H1 (cell line): Measurements from ENCODE around the gene ZNF761. TPM values are rescaled to one million over a fixed set of nuclear protein-coding genes. Genes with fewer than 3 reads are reported as not detected.

Experiments used
- CTCF ChIA-PET: fragments of 300-600 bp; sonication (Branson Sonifier 250); formaldehyde crosslinking; loops from one replicate; lab custom pipeline; 2021; ENCODE audit not compliant: partially characterized antibody; lab: Charles Lee
- POLR2A ChIA-PET: fragments of 300-600 bp; sonication (Branson Sonifier 250); formaldehyde crosslinking; loops from one replicate; lab custom pipeline; 2021; ENCODE audit warnings: inconsistent platforms; ENCODE audit not compliant: partially characterized antibody; lab: Charles Lee
- DNase-seq, 2 experiments: peaks; one replicate each; pipeline versions ENCODE4 v3.0.0 to v3.0.0-alpha.2; 2010 to 2022; ENCODE audit warnings: low spot score in 2 of 2, low read depth in 1 of 2, mixed read lengths in 1 of 2
- FAIRE-seq: peaks from 2 replicates; lab custom pipeline; 2011; peaks lifted over from hg19 to GRCh38; lab: Jason Lieb, UNC
- H2AFZ ChIP-seq: 2 replicates; pipeline ENCODE4 v1.8.1; 2012; ENCODE audit warnings: low read length, inconsistent platforms
- H2AK5ac ChIP-seq: 2 replicates; pipeline ENCODE4 v1.6.1; 2013; ENCODE audit warnings: low read depth, low read length
- H2BK120ac ChIP-seq: replicated peaks from 2 replicates; pipeline ENCODE3; 2013; ENCODE audit warnings: low read depth, low read length, inconsistent platforms
- H2BK12ac ChIP-seq: 2 replicates; pipeline ENCODE4 v1.6.1; 2013; ENCODE audit warnings: low read depth, low read length
- H2BK15ac ChIP-seq: 2 replicates; pipeline ENCODE4 v1.6.1; 2013; ENCODE audit warnings: low read length
- H2BK20ac ChIP-seq: 2 replicates; pipeline ENCODE4 v1.6.1; 2013; ENCODE audit warnings: low read length
- H2BK5ac ChIP-seq: 2 replicates; pipeline ENCODE4 v1.6.1; 2013; ENCODE audit warnings: low read depth, low read length
- H3K14ac ChIP-seq: 2 replicates; pipeline ENCODE4 v1.6.1; 2013; ENCODE audit warnings: inconsistent platforms; ENCODE audit not compliant: insufficient read length
- H3K18ac ChIP-seq: 2 replicates; pipeline ENCODE4 v1.6.1; 2013; ENCODE audit warnings: low read length; ENCODE audit errors: extremely low read depth
- H3K23ac ChIP-seq: 2 replicates; pipeline ENCODE4 v1.6.1; 2013; ENCODE audit warnings: inconsistent platforms; ENCODE audit not compliant: insufficient read length
- H3K23me2 ChIP-seq: 2 replicates; pipeline ENCODE4 v1.6.1; 2013; ENCODE audit warnings: low read depth, low read length
- H3K27ac ChIP-seq: 2 replicates; pipeline ENCODE4 v1.6.1; 2011; ENCODE audit warnings: low read depth, low read length, inconsistent platforms
- H3K27me3 ChIP-seq, 4 experiments: replicated peaks in 1 of 4; 1 replicate in 1 of 4; 2 replicates in 3 of 4; pipeline versions ENCODE4 v1.6.1 to v1.8.1; 2011 to 2013; ENCODE audit warnings: low read length in 3 of 4, mild to moderate bottlenecking in 3 of 4, inconsistent platforms in 2 of 4, mixed read lengths in 2 of 4, moderate library complexity in 1 of 4; ENCODE audit not compliant: control insufficient read depth in 3 of 4, insufficient read depth in 3 of 4; ENCODE audit errors: extremely low read depth in 1 of 4
- H3K36me3 ChIP-seq, 4 experiments: 2 replicates each; pipeline versions ENCODE4 v1.6.1 to v1.8.1; 2011 to 2013; ENCODE audit warnings: mild to moderate bottlenecking in 4 of 4, low read length in 3 of 4, moderate library complexity in 2 of 4, control low read depth in 1 of 4, inconsistent platforms in 1 of 4; ENCODE audit not compliant: insufficient read depth in 4 of 4, control insufficient read depth in 2 of 4
- H3K4ac ChIP-seq: replicated peaks from 2 replicates; pipeline ENCODE3; 2013; ENCODE audit warnings: low read length, low read depth, mixed read lengths, inconsistent platforms; ENCODE audit not compliant: insufficient read length
- H3K4me1 ChIP-seq, 4 experiments: replicated peaks in 1 of 4; 1 replicate in 1 of 4; 2 replicates in 3 of 4; pipeline versions ENCODE4 v1.6.1 to v1.8.1; 2011 to 2013; ENCODE audit warnings: low read length in 3 of 4, inconsistent platforms in 2 of 4, mixed read lengths in 1 of 4; ENCODE audit not compliant: insufficient read depth in 4 of 4, control insufficient read depth in 3 of 4
- H3K4me2 ChIP-seq, 2 experiments: 2 replicates each; pipeline versions ENCODE4 v1.6.1 to v1.8.1; 2011 to 2013; ENCODE audit warnings: low read depth in 2 of 2, low read length in 2 of 2, control low read depth in 1 of 2, inconsistent platforms in 1 of 2, mild to moderate bottlenecking in 1 of 2; ENCODE audit not compliant: insufficient read depth in 1 of 2
- H3K4me3 ChIP-seq, 4 experiments: fragments of 200-600, 300-600 bp in 1 of 4; sonication (generic), shearing (Covaris generic), sonication (Bioruptor Twin) in 1 of 4; 2 replicates each; pipeline versions ENCODE4 v1.5.1 to v1.8.1; 2011 to 2016; ENCODE audit warnings: low read length in 4 of 4, low read depth in 3 of 4, control low read depth in 2 of 4, inconsistent platforms in 2 of 4, mild to moderate bottlenecking in 2 of 4, mixed read lengths in 1 of 4, moderate library complexity in 1 of 4; ENCODE audit not compliant: insufficient read depth in 2 of 4; ENCODE audit errors: extremely low read depth in 1 of 4
- H3K56ac ChIP-seq: replicated peaks from 2 replicates; pipeline ENCODE3; 2013; ENCODE audit warnings: low read depth, mild to moderate bottlenecking, mixed read lengths, low read length, inconsistent platforms; ENCODE audit not compliant: insufficient read length
- H3K79me1 ChIP-seq: 2 replicates; pipeline ENCODE4 v1.6.1; 2013; ENCODE audit warnings: low read depth, low read length, control low read depth
- H3K79me2 ChIP-seq, 2 experiments: 2 replicates each; pipeline versions ENCODE4 v1.6.1 to v1.8.1; 2012 to 2013; ENCODE audit warnings: low read length in 2 of 2, mild to moderate bottlenecking in 2 of 2, inconsistent platforms in 1 of 2; ENCODE audit not compliant: insufficient read depth in 2 of 2, control insufficient read depth in 1 of 2
- H3K9ac ChIP-seq, 4 experiments: replicated peaks in 1 of 4; 1 replicate in 1 of 4; 2 replicates in 3 of 4; pipeline versions ENCODE4 v1.6.1 to v1.8.1; 2011 to 2013; ENCODE audit warnings: low read depth in 3 of 4, low read length in 3 of 4, control low read depth in 2 of 4, mild to moderate bottlenecking in 2 of 4, moderate library complexity in 2 of 4, inconsistent platforms in 1 of 4; ENCODE audit errors: extremely low read depth in 1 of 4
- H3K9me3 ChIP-seq, 2 experiments: 2 replicates each; pipeline versions ENCODE4 v1.6.1 to v1.8.1; 2012 to 2013; ENCODE audit warnings: mild to moderate bottlenecking in 2 of 2, moderate library complexity in 2 of 2, control low read depth in 1 of 2, inconsistent platforms in 1 of 2, low read depth in 1 of 2, low read length in 1 of 2, mixed read lengths in 1 of 2; ENCODE audit not compliant: insufficient read depth in 2 of 2
- H4K20me1 ChIP-seq, 2 experiments: replicated peaks in 1 of 2; 2 replicates each; pipeline versions ENCODE3 to v1.8.1; 2011 to 2013; ENCODE audit warnings: inconsistent platforms in 2 of 2, low read length in 2 of 2, mild to moderate bottlenecking in 1 of 2; ENCODE audit not compliant: insufficient read depth in 2 of 2, control insufficient read depth in 1 of 2
- H4K5ac ChIP-seq: 2 replicates; pipeline ENCODE4 v1.6.1; 2013; ENCODE audit warnings: low read length, low read depth, mixed read lengths, inconsistent platforms; ENCODE audit not compliant: insufficient read length
- H4K8ac ChIP-seq: 2 replicates; pipeline ENCODE4 v1.8.0; 2013; ENCODE audit warnings: mild to moderate bottlenecking, moderate library complexity, low read length, inconsistent platforms; ENCODE audit not compliant: insufficient read depth; ENCODE audit errors: extremely low read depth
- H4K91ac ChIP-seq: replicated peaks from 2 replicates; pipeline ENCODE3; 2013; ENCODE audit warnings: low read length, mixed read lengths, inconsistent platforms; ENCODE audit not compliant: insufficient read length
- CBX8 ChIP-seq: fragments of 300-800, 300-1000 bp; sonication (generic); IDR thresholded peaks from 2 replicates; pipeline ENCODE4 v1.7.1; 2016; ENCODE audit warnings: low read depth, low read length, borderline replicate concordance
- ZNF274 ChIP-seq: IDR thresholded peaks from 2 replicates; pipeline ENCODE4 v1.7.0; 2012; ENCODE audit warnings: low read length, borderline replicate concordance; ENCODE audit errors: extremely low read depth
- WGBS, 2 experiments: shearing (Covaris generic) in 1 of 2; methylation state at CpG; one replicate each; pipeline versions ENCODE4 v1.1.6 to v1.1.7; 2013 to 2015; ENCODE audit warnings: low lambda C conversion rate in 2 of 2, mixed read lengths in 2 of 2, inconsistent platforms in 1 of 2, low coverage in 1 of 2, missing lambda C conversion rate in 1 of 2; ENCODE audit not compliant: insufficient replicate concordance in 2 of 2, insufficient coverage in 1 of 2, insufficient read length in 1 of 2; ENCODE audit errors: extremely low coverage in 1 of 2, missing lambda C conversion rate in 1 of 2; 5-methylcytosine and 5-hydroxymethylcytosine counted together
- polyA plus RNA-seq, 7 experiments: library from polyadenylated mRNA; depleted of rRNA in 3 of 7; stranded (reverse) in 5 of 7; unstranded in 2 of 7; fragments of >200 nt in 5 of 7; fragments of 200-250 nt in 2 of 7; gene quantifications; 1 replicate in 5 of 7; 2 replicates in 1 of 7; 4 replicates in 1 of 7; pipeline versions ENCODE4 v1.2.1 to v1.2.3, GENCODE V29; 2011 to 2013; ENCODE audit warnings: missing spikeins in 2 of 7, mixed read lengths in 2 of 7
- total RNA-seq: library from RNA; stranded (reverse); fragmentation: NEBNext Ultra II Directional; extraction: Animal tissue kit (Norgen Biotek cat#: 25700); gene quantifications from 2 replicates; pipeline ENCODE4 v1.2.1, GENCODE V29; 2021

The ZNF761 gene
- total and polyA plus RNA-seq, 2 of the 8 experiments (the other 6 are each of a cell fraction or from before 2014, with no cell fraction given): 11.1 to 25.1 TPM

GRCh38 chr19:53409505-53410204 lies 22.1 kb upstream of the ZNF761 start:
- Histone ChIP-seq H3K36me3 (peaks cover 3 to 54% (median 36%) of the 10 kb centered on the region in 4 experiments; a peak in 7 of 8 replicates), H3K79me1 (no peaks in the 10 kb centered on the region)
- CTCF ChIA-PET: interaction anchor here (0.7 kb wide), 1 partner anchor 14 kb away, joined by 3 read pairs; no protein-coding TSS in a partner anchor

More at GRCh38 chr19:53409505-53410204, 22.1 kb upstream of the ZNF761 start:
- H3K23ac ChIP-seq: no peak overlapping the region
- no peak overlapping the region for H4K5ac ChIP-seq
- WGBS, 2 experiments: 80% methylated on average over 7 of the region's 7 CpGs; no CpG with 5 or more reads in 1 of the 2 experiments
- H3K9ac ChIP-seq: no peak overlapping the region
- no peak overlapping the region for H2AK5ac ChIP-seq
- no peaks in the 10 kb centered on the region for H4K20me1 ChIP-seq
- H4K8ac ChIP-seq: no peak overlapping the region
- H2BK12ac ChIP-seq: no peak overlapping the region
- no peak overlapping the region for H2BK15ac ChIP-seq
- H3K27me3 ChIP-seq: no peaks in the 10 kb centered on the region
- no peak overlapping the region for H3K18ac ChIP-seq
- POLR2A ChIA-PET: no interaction called here
- H2AFZ ChIP-seq: no peak overlapping the region
- H3K4me1 ChIP-seq: no peaks in the 10 kb centered on the region
- H3K23me2 ChIP-seq: no peaks in the 10 kb centered on the region
- H3K79me2 ChIP-seq: no peaks in the 10 kb centered on the region
- no peak overlapping the region for H3K4me3 ChIP-seq
- H3K4me2 ChIP-seq: no peak overlapping the region
- DNase-seq (no peak), FAIRE-seq (no peak)
- no peak overlapping the region for H2BK5ac ChIP-seq
- H3K56ac ChIP-seq: no peak overlapping the region
- H2BK20ac ChIP-seq: no peak overlapping the region
- H2BK120ac ChIP-seq: no peak overlapping the region
- no peak overlapping the region for H3K14ac ChIP-seq
- no peak overlapping the region for H3K27ac ChIP-seq
- peaks cover 35 to 42% of the 10 kb centered on the region in 2 experiments for H3K9me3 ChIP-seq
- TF ChIP-seq CBX8 (no peak), ZNF274 (peak; percentile 58; the same call in 1 of the 2 replicates)
- no peak overlapping the region for H4K91ac ChIP-seq
- H3K4ac ChIP-seq: no peak overlapping the region
